T-cell (primary cell): ENCODE data around the gene ZNF525. TPM values are rescaled to one million over a fixed set of nuclear protein-coding genes. Genes with fewer than 3 reads are reported as not detected.

Source experiments
- ATAC-seq, 4 experiments: fragments of 200-7000 bp in 3 of 4; fragments of 150-1000 bp in 1 of 4; cut with Tn5 transposase; replicated peaks in 1 of 4; 1 replicate in 3 of 4; 2 replicates in 1 of 4; pipeline ENCODE4 v1.10.0; 2021; ENCODE audit warnings: moderate library complexity in 3 of 4, mild to moderate bottlenecking in 2 of 4, moderate number of reproducible peaks in 1 of 4
- CTCF ChIA-PET, 2 donors: fragments of 300-600 bp; sonication (Branson Sonifier 250); formaldehyde crosslinking; loops; one replicate each; lab custom pipeline; 2022; ENCODE audit warnings: antibody characterized with exemption in 2 of 2; lab: Charles Lee
- POLR2A ChIA-PET, 2 donors: fragments of 300-600 bp; sonication (Branson Sonifier 250); formaldehyde crosslinking; loops; one replicate each; lab custom pipeline; 2022; ENCODE audit warnings: antibody characterized with exemption in 2 of 2; lab: Charles Lee
- DNase-seq, 35 experiments: peaks; one replicate each; pipeline versions ENCODE4 v3.0.0 to v3.0.0-alpha.2; 2013 to 2023
- H3K27ac ChIP-seq: one replicate; pipeline ENCODE4 v1.5.1; 2013; ENCODE audit warnings: low read length
- H3K27me3 ChIP-seq, 2 experiments: replicated peaks in 1 of 2; 1 replicate in 1 of 2; 2 replicates in 1 of 2; pipeline versions ENCODE4 v1.6.1 to v1.7.0; 2013; ENCODE audit warnings: low read length in 1 of 2, mixed read lengths in 1 of 2; ENCODE audit not compliant: control insufficient read depth in 2 of 2, insufficient read depth in 2 of 2; ENCODE audit errors: extremely low read depth in 1 of 2
- H3K36me3 ChIP-seq, 2 donors: 1 replicate in 1 of 2; 2 replicates in 1 of 2; pipeline versions ENCODE4 v1.6.1 to v1.7.0; 2013; ENCODE audit warnings: low read length in 1 of 2; ENCODE audit not compliant: control insufficient read depth in 2 of 2, insufficient read depth in 1 of 2; ENCODE audit errors: extremely low read depth in 1 of 2
- H3K4me1 ChIP-seq, 2 experiments: 1 replicate in 1 of 2; 2 replicates in 1 of 2; pipeline versions ENCODE4 v1.6.1 to v1.7.0; 2013; ENCODE audit warnings: low read length in 2 of 2, mixed read lengths in 1 of 2; ENCODE audit not compliant: insufficient read depth in 2 of 2, control insufficient read depth in 1 of 2; ENCODE audit errors: extremely low read depth in 1 of 2
- H3K4me3 ChIP-seq, 2 donors: 1 replicate in 1 of 2; 2 replicates in 1 of 2; pipeline versions ENCODE4 v1.5.1 to v1.7.0; 2013; ENCODE audit warnings: mild to moderate bottlenecking in 2 of 2, low read length in 1 of 2, moderate library complexity in 1 of 2; ENCODE audit not compliant: control insufficient read depth in 1 of 2; ENCODE audit errors: extremely low read depth in 1 of 2
- H3K9me3 ChIP-seq: 2 replicates; pipeline ENCODE4 v1.7.0; 2013
- H3K27ac Mint-ChIP-seq, 2 donors: one replicate each; pipeline ENCODE4 v1.8.0; 2020 to 2021; ENCODE audit warnings: mild to moderate bottlenecking in 2 of 2, mixed read lengths in 2 of 2
- H3K27me3 Mint-ChIP-seq, 2 donors: one replicate each; pipeline ENCODE4 v1.8.0; 2021 to 2022; ENCODE audit warnings: mixed read lengths in 2 of 2
- H3K36me3 Mint-ChIP-seq: one replicate; pipeline ENCODE4 v1.8.0; 2021; ENCODE audit warnings: mixed read lengths
- H3K4me1 Mint-ChIP-seq, 3 donors: one replicate each; pipeline ENCODE4 v1.8.0; 2020 to 2022; ENCODE audit warnings: mixed read lengths in 3 of 3, mild to moderate bottlenecking in 1 of 3
- H3K4me3 Mint-ChIP-seq, 3 donors: one replicate each; pipeline ENCODE4 v1.8.0; 2020 to 2022; ENCODE audit warnings: mild to moderate bottlenecking in 3 of 3, mixed read lengths in 3 of 3, moderate library complexity in 3 of 3
- H3K9me3 Mint-ChIP-seq, 3 donors: one replicate each; pipeline ENCODE4 v1.8.0; 2020 to 2022; ENCODE audit warnings: mixed read lengths in 3 of 3
- WGBS: methylation state at CpG from one replicate; pipeline ENCODE4 v1.1.5; 2013; ENCODE audit warnings: missing lambda C conversion rate; ENCODE audit not compliant: insufficient coverage; 5-methylcytosine and 5-hydroxymethylcytosine counted together
- total RNA-seq, 35 experiments: library from RNA in 6 of 35; stranded (reverse) in 6 of 35; fragments of 120-200 nt in 1 of 35; gene quantifications; one replicate each; pipeline versions ENCODE4 v1.2.1 to v1.2.4 and lab custom pipeline; 2013 to 2026

Gene ZNF525
- total RNA-seq, 5 donors from 2014 or later (not counting 1 experiment from before 2014, with no cell fraction given) = 20.1 to 27.0 (median 26.1) TPM

- H3K4me3 Mint-ChIP-seq = peak overlapping the region in 1 of 3 donors; percentile 17
- Histone ChIP-seq H3K27ac (no peak overlapping the region), H3K9me3 (no peaks in the 10 kb centered on the region), H3K4me1 (no peaks in the 10 kb centered on the region), H3K4me3 (no peak overlapping the region), H3K36me3 (peaks cover 3 to 60% of the 10 kb centered on the region in 2 donors), H3K27me3 (no peaks in the 10 kb centered on the region)
- DNase-seq = no peak
- no peak for ATAC-seq
- peaks cover 4 to 18% (median 10%) of the 10 kb centered on the region in 3 donors for H3K9me3 Mint-ChIP-seq
- ChIA-PET POLR2A (interaction anchor here in 1 of 2 donors (0.6 kb wide), 1 partner anchor 8 kb away, joined by 5 read pairs; no protein-coding TSS in a partner anchor), CTCF (no interaction called here)
- no CpG with 5 or more reads among the region's 3 CpGs for WGBS
- H3K36me3 Mint-ChIP-seq = peaks cover 83% of the 10 kb centered on the region
- H3K27me3 Mint-ChIP-seq = no peaks in the 10 kb centered on the region
- H3K4me1 Mint-ChIP-seq = peaks cover 0 to 3% (median 0%) of the 10 kb centered on the region in 3 donors
- H3K27ac Mint-ChIP-seq = no peak overlapping the region
Measured at GRCh38 chr19:53374288-53374687, 8.8 kb downstream of the ZNF525 start.

- H3K9me3 ChIP-seq = no peaks in the 10 kb centered on the region
- Mint-ChIP-seq H3K4me3 (no peak overlapping the region), H3K36me3 (peaks cover 85% of the 10 kb centered on the region), H3K27ac (no peak overlapping the region), H3K9me3 (peaks cover 4 to 18% (median 12%) of the 10 kb centered on the region in 3 donors), H3K4me1 (peaks cover 0 to 3% (median 0%) of the 10 kb centered on the region in 3 donors), H3K27me3 (no peaks in the 10 kb centered on the region)
- CTCF ChIA-PET = no interaction called here
- H3K4me1 ChIP-seq = no peaks in the 10 kb centered on the region
- POLR2A ChIA-PET = interaction anchor here in 1 of 2 donors (0.6 kb wide), 1 partner anchor 8 kb away, joined by 5 read pairs; no protein-coding TSS in a partner anchor
- peaks cover 3 to 64% of the 10 kb centered on the region in 2 donors for H3K36me3 ChIP-seq
- DNase-seq (no peak), ATAC-seq (no peak)
- H3K27ac ChIP-seq = no peak overlapping the region
- H3K27me3 ChIP-seq = no peaks in the 10 kb centered on the region
- H3K4me3 ChIP-seq = no peak overlapping the region
- no CpG with 5 or more reads among the region's 1 CpG for WGBS
Measured at GRCh38 chr19:53374743-53375142, 9.2 kb downstream of the ZNF525 start.

- POLR2A ChIA-PET = no interaction called here
- H3K27me3 ChIP-seq = no peaks in the 10 kb centered on the region
- 90% methylated on average over 2 of the region's 3 CpGs for WGBS
- peaks cover 18% of the 10 kb centered on the region for H3K9me3 ChIP-seq
- no peak overlapping the region for H3K4me3 Mint-ChIP-seq
- H3K4me3 ChIP-seq = no peak overlapping the region
- H3K36me3 ChIP-seq = peaks cover 3 to 48% of the 10 kb centered on the region in 2 donors
- H3K27me3 Mint-ChIP-seq = no peaks in the 10 kb centered on the region
- CTCF ChIA-PET = no interaction called here
- H3K36me3 Mint-ChIP-seq = peaks cover 92% of the 10 kb centered on the region
- H3K27ac ChIP-seq = no peak overlapping the region
- peaks cover 32 to 67% (median 52%) of the 10 kb centered on the region in 3 donors for H3K9me3 Mint-ChIP-seq
- H3K4me1 ChIP-seq = no peaks in the 10 kb centered on the region
- no peak for DNase-seq
- no peak for ATAC-seq
- no peaks in the 10 kb centered on the region for H3K4me1 Mint-ChIP-seq
- no peak overlapping the region for H3K27ac Mint-ChIP-seq
Measured at GRCh38 chr19:53381376-53381775, 15.9 kb downstream of the ZNF525 start.

GRCh38 chr19:53388168-53388567 is 22.7 kb downstream of the ZNF525 start:
- Mint-ChIP-seq H3K4me1 (no peaks in the 10 kb centered on the region), H3K27me3 (no peaks in the 10 kb centered on the region), H3K4me3 (no peak overlapping the region), H3K9me3 (peaks cover 23 to 61% (median 58%) of the 10 kb centered on the region in 3 donors), H3K27ac (no peak overlapping the region), H3K36me3 (peaks cover 39% of the 10 kb centered on the region)
- ChIA-PET CTCF (no interaction called here), POLR2A (no interaction called here)
- H3K4me3 ChIP-seq = no peak overlapping the region
- peaks cover 9% of the 10 kb centered on the region for H3K9me3 ChIP-seq
- H3K36me3 ChIP-seq = no peaks in the 10 kb centered on the region
- DNase-seq (no peak), ATAC-seq (no peak)
- H3K4me1 ChIP-seq = no peaks in the 10 kb centered on the region
- WGBS = no CpG with 5 or more reads among the region's 3 CpGs
- H3K27me3 ChIP-seq = no peaks in the 10 kb centered on the region
- H3K27ac ChIP-seq = no peak overlapping the region

GRCh38 chr19:53388904-53389303 is 23.4 kb downstream of the ZNF525 start:
- Histone ChIP-seq H3K36me3 (no peaks in the 10 kb centered on the region), H3K4me1 (no peaks in the 10 kb centered on the region), H3K27ac (no peak overlapping the region), H3K27me3 (no peaks in the 10 kb centered on the region), H3K9me3 (peaks cover 9% of the 10 kb centered on the region), H3K4me3 (no peak overlapping the region)
- H3K9me3 Mint-ChIP-seq = peaks cover 18 to 57% (median 50%) of the 10 kb centered on the region in 3 donors
- H3K36me3 Mint-ChIP-seq = peaks cover 37% of the 10 kb centered on the region
- POLR2A ChIA-PET = no interaction called here
- DNase-seq (no peak), ATAC-seq (no peak)
- no peaks in the 10 kb centered on the region for H3K27me3 Mint-ChIP-seq
- peaks cover 0 to 1% (median 1%) of the 10 kb centered on the region in 3 donors for H3K4me1 Mint-ChIP-seq
- H3K4me3 Mint-ChIP-seq = no peak overlapping the region
- WGBS = 96% methylated on average over 2 of the region's 5 CpGs
- CTCF ChIA-PET = no interaction called here
- H3K27ac Mint-ChIP-seq = no peak overlapping the region

GRCh38 chr19:53389571-53389970 is 24.1 kb downstream of the ZNF525 start:
- ChIA-PET CTCF (no interaction called here), POLR2A (no interaction called here)
- Mint-ChIP-seq H3K36me3 (peaks cover 35% of the 10 kb centered on the region), H3K27ac (no peak overlapping the region), H3K9me3 (peaks cover 17 to 55% (median 47%) of the 10 kb centered on the region in 3 donors), H3K4me3 (no peak overlapping the region), H3K4me1 (peaks cover 2 to 3% (median 3%) of the 10 kb centered on the region in 3 donors), H3K27me3 (no peaks in the 10 kb centered on the region)
- DNase-seq = no peak
- Histone ChIP-seq H3K36me3 (no peaks in the 10 kb centered on the region), H3K27ac (no peak overlapping the region), H3K27me3 (no peaks in the 10 kb centered on the region), H3K4me3 (peak overlapping the region in 1 of 2 donors; percentile 12), H3K9me3 (peaks cover 8% of the 10 kb centered on the region), H3K4me1 (peaks cover 2 to 3% of the 10 kb centered on the region in 2 experiments)
- no peak for ATAC-seq
- WGBS = 94% methylated on average over 6 of the region's 8 CpGs
